Panc1 (cell line): ENCODE measurements around the gene SH3D21. TPM values are rescaled to one million over a fixed set of nuclear protein-coding genes. Genes with fewer than 3 reads are reported as not detected.

ENCODE experiments used
- ATAC-seq: fragments of 200-7000 bp; cut with Tn5 transposase; 2 replicates; pipeline ENCODE4 v1.9.1; 2020; ENCODE audit warnings: mild to moderate bottlenecking, moderate library complexity
- BruUV-seq: library from RNA; stranded (reverse); fragments of 400-500 nt; replicated peaks from 2 replicates; lab custom pipeline; 2021; lab: Mats Ljungman, UMichigan
- CTCF ChIA-PET: fragments of 300-600 bp; sonication (Branson Sonifier 250); formaldehyde crosslinking; loops from one replicate; lab custom pipeline; 2022; ENCODE audit warnings: antibody characterized with exemption; lab: Charles Lee
- POLR2A ChIA-PET: fragments of 300-600 bp; sonication (Branson Sonifier 250); formaldehyde crosslinking; loops from one replicate; lab custom pipeline; 2022; ENCODE audit warnings: antibody characterized with exemption; lab: Charles Lee
- DNase-seq: peaks from one replicate; pipeline ENCODE4 v3.0.0-alpha.2; 2010; ENCODE audit warnings: low read depth, low spot score
- H3K27ac ChIP-seq: 2 replicates; pipeline ENCODE4 v1.5.1; 2011; ENCODE audit warnings: mild to moderate bottlenecking, low read length, inconsistent platforms
- H3K27me3 ChIP-seq: fragments of 200-500 bp; sonication (Bioruptor generic); 2 replicates; pipeline ENCODE4 v1.6.0; 2014; ENCODE audit warnings: low read length, inconsistent platforms; ENCODE audit not compliant: control insufficient read depth, insufficient read depth
- H3K36me3 ChIP-seq: fragments of 200-500 bp; sonication (Bioruptor generic); 2 replicates; pipeline ENCODE4 v1.5.1; 2014; ENCODE audit warnings: inconsistent platforms, mild to moderate bottlenecking, low read length, moderate library complexity; ENCODE audit not compliant: control insufficient read depth, insufficient read depth
- H3K4me1 ChIP-seq: 2 replicates; pipeline ENCODE4 v1.5.1; 2011; ENCODE audit warnings: inconsistent platforms, mild to moderate bottlenecking, low read length, moderate library complexity; ENCODE audit not compliant: control insufficient read depth, insufficient read depth
- H3K4me3 ChIP-seq, 2 experiments: 2 replicates each; pipeline ENCODE4 v1.5.1; 2011 to 2012; ENCODE audit warnings: low read depth in 2 of 2, low read length in 2 of 2, mild to moderate bottlenecking in 2 of 2, inconsistent platforms in 1 of 2, moderate library complexity in 1 of 2
- H3K9me3 ChIP-seq: fragments of 200-500 bp; sonication (Bioruptor generic); 2 replicates; pipeline ENCODE4 v1.5.1; 2014; ENCODE audit warnings: low read depth, mild to moderate bottlenecking, inconsistent platforms, low read length, moderate library complexity; ENCODE audit not compliant: control insufficient read depth, insufficient read depth
- CTCF ChIP-seq: fragments of 450-650 bp; IDR thresholded peaks from 2 replicates; pipeline ENCODE4 v1.5.1; 2017; ENCODE audit warnings: mild to moderate bottlenecking
- POLR2AphosphoS5 ChIP-seq: IDR thresholded peaks from 2 replicates; pipeline ENCODE4 v1.6.1; 2012; ENCODE audit warnings: mild to moderate bottlenecking, low read depth, low read length, moderate library complexity
- REST ChIP-seq, 2 experiments: IDR thresholded peaks; 2 replicates each; pipeline ENCODE4 v1.6.1; 2011 to 2012; ENCODE audit warnings: low read depth in 2 of 2, control low read depth in 1 of 2, low read length in 1 of 2, mild to moderate bottlenecking in 1 of 2, moderate library complexity in 1 of 2; ENCODE audit not compliant: insufficient read depth in 1 of 2
- SIN3A ChIP-seq: IDR thresholded peaks from 2 replicates; pipeline ENCODE4 v1.6.1; 2012; ENCODE audit warnings: low read depth, mild to moderate bottlenecking, low read length, moderate library complexity, borderline replicate concordance; ENCODE audit not compliant: insufficient read depth
- TCF7L2 ChIP-seq: IDR thresholded peaks from 2 replicates; pipeline ENCODE4 v1.6.1; 2011; ENCODE audit warnings: mild to moderate bottlenecking, low read depth, low read length, inconsistent platforms
- in situ Hi-C: cut with HindIII; loops from 2 replicates; pipeline ENCODE4 v1.10.0; 2016; ENCODE audit warnings: low sequenced_read_pairs, low pct_unique_long_range_greater_than_20kb
- intact Hi-C: fragments of 100-400 bp; cut with micrococcal nuclease; formaldehyde crosslinking; loops from one replicate; pipeline ENCODE4 v1.10.0; 2022; ENCODE audit not compliant: unreplicated experiment
- total RNA-seq: library from RNA; stranded (reverse); gene quantifications from one replicate; pipeline ENCODE4 v1.2.1, GENCODE V29; 2021; ENCODE audit not compliant: unreplicated experiment

SH3D21 gene
- total RNA-seq, 1 experiment from 2014 or later: 18.9 TPM

GRCh38 chr1:36309397-36309796, 3.2 kb downstream of the SH3D21 start:
- BruUV-seq: no TSS peak
- no peak for ATAC-seq
- ChIA-PET POLR2A (no interaction called here), CTCF (interaction anchor here (0.8 kb wide), 1 partner anchor 24 kb away, joined by 4 read pairs; no protein-coding TSS in a partner anchor)
- TF ChIP-seq TCF7L2: no peak
- no peak for TF ChIP-seq POLR2AphosphoS5
- no peak for TF ChIP-seq CTCF
- no peak for TF ChIP-seq SIN3A
- TF ChIP-seq REST (IDR thresholded peaks at IDR 0.05; ENCODE audit: insufficient read depth in 1 of 2, low read depth in 2 of 2, low read length in 1 of 2): no peak
- H3K27me3 ChIP-seq: no peaks in the 10 kb centered on the region
- no peaks in the 10 kb centered on the region for H3K9me3 ChIP-seq
- intact Hi-C loops (no loop called here), in situ Hi-C loops (no loop called here)
- no peak overlapping the region for H3K27ac ChIP-seq
- H3K36me3 ChIP-seq: peaks cover 3% of the 10 kb centered on the region; the same call in 1 of the 2 replicates
- DNase-seq: no peak
- H3K4me1 ChIP-seq: peaks cover 15% of the 10 kb centered on the region
- no peak overlapping the region for H3K4me3 ChIP-seq

- H3K4me3 ChIP-seq: no peak overlapping the region
- CTCF ChIA-PET: interaction anchor here (0.7 kb wide), 1 partner anchor 20 kb away, joined by 8 read pairs; no protein-coding TSS in a partner anchor
- in situ Hi-C loops (no loop called here), intact Hi-C loops (no loop called here)
- H3K27me3 ChIP-seq: no peaks in the 10 kb centered on the region
- H3K4me1 ChIP-seq: peaks cover 19% of the 10 kb centered on the region
- POLR2A ChIA-PET: no interaction called here
- no peaks in the 10 kb centered on the region for H3K36me3 ChIP-seq
- no peak overlapping the region for H3K27ac ChIP-seq
- no peaks in the 10 kb centered on the region for H3K9me3 ChIP-seq
- TF ChIP-seq TCF7L2: no peak
- DNase-seq (no peak), ATAC-seq (no peak)
- BruUV-seq: no TSS peak
Observed at GRCh38 chr1:36320291-36320761, 14.2 kb downstream of the SH3D21 start.

- POLR2A ChIA-PET: no interaction called here
- no peak for DNase-seq
- Histone ChIP-seq H3K9me3 (no peaks in the 10 kb centered on the region), H3K4me1 (peaks cover 19% of the 10 kb centered on the region), H3K27ac (peak overlapping the region; percentile 81; the same call in 1 of the 2 replicates), H3K27me3 (no peaks in the 10 kb centered on the region), H3K4me3 (no peak overlapping the region), H3K36me3 (no peaks in the 10 kb centered on the region)
- ATAC-seq: no peak
- in situ Hi-C loops: no loop called here
- no peak for TF ChIP-seq SIN3A
- no peak for TF ChIP-seq POLR2AphosphoS5
- TF ChIP-seq REST (IDR thresholded peaks at IDR 0.05; ENCODE audit: insufficient read depth in 1 of 2, low read depth in 2 of 2, low read length in 1 of 2): no peak
- TF ChIP-seq CTCF: no peak
- CTCF ChIA-PET: interaction anchor here (0.7 kb wide), 1 partner anchor 21 kb away, joined by 8 read pairs; no protein-coding TSS in a partner anchor
- BruUV-seq: TSS peak; percentile 25
- intact Hi-C loops: no loop called here
Observed at GRCh38 chr1:36320767-36321118, 14.6 kb downstream of the SH3D21 start.
